A549 (cell line): Measurements from ENCODE around the gene INTS7. TPM values are rescaled to one million over a fixed set of nuclear protein-coding genes. Genes with fewer than 3 reads are reported as not detected.

Source experiments
- ATAC-seq, 2 experiments: fragments of 200-7000 bp in 1 of 2; fragments of >200 bp in 1 of 2; cut with Nextera tagmentation in 1 of 2; cut with Tn5 transposase in 1 of 2; 3 replicates each; pipeline versions ENCODE4 v1.8.0 to v1.9.1; 2018 to 2020; ENCODE audit warnings: mild to moderate bottlenecking in 1 of 2, moderate library complexity in 1 of 2
- CTCF ChIA-PET: fragments of 300-600 bp; sonication (Branson Sonifier 250); formaldehyde crosslinking; extraction: SDS; loops from one replicate; lab custom pipeline; 2021; ENCODE audit warnings: antibody characterized with exemption, inconsistent platforms; lab: Yijun Ruan, JAX
- POLR2A ChIA-PET: fragments of 350-600 bp; formaldehyde crosslinking; extraction: SDS; loops from one replicate; lab custom pipeline; 2021; ENCODE audit warnings: antibody characterized with exemption, inconsistent platforms; lab: Yijun Ruan, JAX
- DNase-seq, 2 experiments: peaks; one replicate each; pipeline versions ENCODE4 v3.0.0 to v3.0.0-alpha.2; 2011 to 2016; ENCODE audit warnings: low read depth in 1 of 2, low spot score in 1 of 2
- FAIRE-seq: peaks from 2 replicates; lab custom pipeline; 2011; peaks lifted over from hg19 to GRCh38; lab: Jason Lieb, UNC
- H3K27ac ChIP-seq, 2 experiments: fragments of >200 bp; sonication (Bioruptor Twin); formaldehyde crosslinking; 3 replicates each; pipeline ENCODE4 v1.5.1; 2016 to 2017
- H3K4me1 ChIP-seq: fragments of >200 bp; sonication (Bioruptor Twin); formaldehyde crosslinking; 3 replicates; pipeline ENCODE4 v1.6.1; 2016
- H3K4me2 ChIP-seq: fragments of >200 bp; sonication (Bioruptor Twin); formaldehyde crosslinking; 3 replicates; pipeline ENCODE4 v1.6.1; 2016
- H3K4me3 ChIP-seq: fragments of >200 bp; sonication (Bioruptor Twin); formaldehyde crosslinking; 3 replicates; pipeline ENCODE4 v1.5.1; 2016
- H3K9me3 ChIP-seq: fragments of >200 bp; sonication (Bioruptor Twin); formaldehyde crosslinking; 3 replicates; pipeline ENCODE4 v1.6.1; 2016
- WGBS: methylation state at CpG from one replicate; pipeline ENCODE4 v1.1.6; 2017; ENCODE audit errors: missing lambda C conversion rate; 5-methylcytosine and 5-hydroxymethylcytosine counted together
- polyA plus RNA-seq, 4 experiments: library from polyadenylated mRNA; depleted of rRNA in 3 of 4; stranded (reverse); fragments of >200 nt; fragmentation: RNase III in 1 of 4; extraction: RNeasy Plus Mini Kit Qiagen cat#74134 plus additional on column Dnase treatment in 1 of 4; gene quantifications; 2 replicates in 3 of 4; 3 replicates in 1 of 4; pipeline ENCODE4 v1.2.3, GENCODE V29; 2011 to 2017
- small RNA-seq, 6 experiments: library from RNA; depleted of rRNA; stranded (forward); fragments of <200 nt; gene quantifications; one replicate each; pipeline ENCODE3, GENCODE V24; 2012
- TF ChIP-seq, protein P1 (sequence below): fragments of 250-450 bp; sonication (Bioruptor Pico); IDR thresholded peaks from 2 replicates; pipeline ENCODE4 v1.5.0; 2021; ENCODE audit warnings: mild to moderate bottlenecking, moderate library complexity, borderline replicate concordance

INTS7 gene
- polyA plus RNA-seq, 2 of the 4 experiments (the other 2 are of a cell fraction), result 21.5 to 47.2 TPM

DNA sequence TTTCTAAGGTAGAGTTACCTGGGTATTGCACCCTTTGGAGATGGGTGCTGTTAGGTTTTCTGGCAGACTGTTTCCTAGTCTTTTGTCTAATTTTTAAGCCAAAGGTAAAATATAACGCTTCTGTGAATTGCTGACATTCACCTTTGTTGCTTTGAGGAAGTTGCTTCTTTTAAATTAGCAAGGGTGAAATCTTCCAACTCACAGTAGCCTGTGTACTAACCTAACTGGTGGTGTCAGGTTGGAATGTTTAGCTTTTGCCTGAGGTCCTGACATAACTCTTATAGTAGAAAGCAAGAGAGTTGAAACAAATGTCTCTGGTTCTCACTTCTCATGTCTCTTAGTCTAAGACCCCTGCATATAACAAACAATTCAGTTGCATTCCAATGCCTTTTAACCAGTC lies 143.6 kb downstream of the INTS7 start:
- Histone ChIP-seq H3K4me2 (no peak overlapping the region), H3K4me1 (peaks cover 19% of the 10 kb centered on the region), H3K27ac (no peak overlapping the region), H3K4me3 (no peak overlapping the region), H3K9me3 (no peaks in the 10 kb centered on the region)
- FAIRE-seq (no peak), ATAC-seq (no peak), DNase-seq (no peak)
- CTCF ChIA-PET, result interaction anchor here (0.5 to 1.5 kb wide), 5 partner anchors 10 to 333 kb away, joined by 3 to 4 read pairs (median 3); partner anchors contain the start of genes DTL and INTS7
- TF ChIP-seq, protein P1, sequence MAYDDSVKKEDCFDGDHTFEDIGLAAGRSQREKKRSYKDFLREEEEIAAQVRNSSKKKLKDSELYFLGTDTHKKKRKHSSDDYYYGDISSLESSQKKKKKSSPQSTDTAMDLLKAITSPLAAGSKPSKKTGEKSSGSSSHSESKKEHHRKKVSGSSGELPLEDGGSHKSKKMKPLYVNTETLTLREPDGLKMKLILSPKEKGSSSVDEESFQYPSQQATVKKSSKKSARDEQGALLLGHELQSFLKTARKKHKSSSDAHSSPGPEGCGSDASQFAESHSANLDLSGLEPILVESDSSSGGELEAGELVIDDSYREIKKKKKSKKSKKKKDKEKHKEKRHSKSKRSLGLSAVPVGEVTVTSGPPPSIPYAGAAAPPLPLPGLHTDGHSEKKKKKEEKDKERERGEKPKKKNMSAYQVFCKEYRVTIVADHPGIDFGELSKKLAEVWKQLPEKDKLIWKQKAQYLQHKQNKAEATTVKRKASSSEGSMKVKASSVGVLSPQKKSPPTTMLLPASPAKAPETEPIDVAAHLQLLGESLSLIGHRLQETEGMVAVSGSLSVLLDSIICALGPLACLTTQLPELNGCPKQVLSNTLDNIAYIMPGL (CRISPR knock-in tag), result no peak
- WGBS, result 30% methylated on average over 1 of the region's 1 CpG
- POLR2A ChIA-PET, result no interaction called here

Small RNAs within 50 kb of the gene (small RNA-seq; reads per million reads assigned to genes)
- gene MIR3122 (0 to 1.6 (median 0) reads per million in 6 experiments), gene RF00568 (0 to 0.16 (median 0) reads per million in 6 experiments)

Other genes with a start within 250 kb of the INTS7 start
- 48.0 and 48.5 TPM in 2 replicates for gene LPGAT1, start 204.8 kb downstream of the INTS7 start, polyA plus RNA-seq (2011; rRNA removed)
- gene LPGAT1, start 204.8 kb downstream of the INTS7 start, polyA plus RNA-seq (2017; fragmentation: RNase III; extraction: RNeasy Plus Mini Kit Qiagen cat#74134 plus additional on column Dnase treatment), result 27.7 to 32.3 TPM (median 30.1 TPM) in 3 replicates
- 28.5 and 30.2 TPM in 2 replicates for gene DTL, start 191 bp upstream of the INTS7 start, polyA plus RNA-seq (2011; rRNA removed)
- gene DTL, start 191 bp upstream of the INTS7 start, polyA plus RNA-seq (2017; fragmentation: RNase III; extraction: RNeasy Plus Mini Kit Qiagen cat#74134 plus additional on column Dnase treatment), result 22.0 to 25.1 TPM (median 22.3 TPM) in 3 replicates
- gene PPP2R5A, start 249.9 kb upstream of the INTS7 start, polyA plus RNA-seq (2011; rRNA removed), result 33.6 and 37.6 TPM in 2 replicates
- gene PPP2R5A, start 249.9 kb upstream of the INTS7 start, polyA plus RNA-seq (2017; fragmentation: RNase III; extraction: RNeasy Plus Mini Kit Qiagen cat#74134 plus additional on column Dnase treatment), result 14.8 to 15.1 TPM (median 14.9 TPM) in 3 replicates